HAP-1 (cell line): ENCODE results near the gene LIPC.

Source experiments
- DNase-seq, 2 experiments: peaks; one replicate each; pipeline ENCODE4 v3.0.0-alpha.2; 2016 to 2020; ENCODE audit warnings: low spot score in 2 of 2
- H3K27me3 ChIP-seq: fragments of 250-450 bp; sonication (Bioruptor Pico); 2 replicates; pipeline ENCODE4 v1.5.1; 2020; ENCODE audit warnings: low read depth, mild to moderate bottlenecking, moderate library complexity
- H3K36me3 ChIP-seq: fragments of 250-450 bp; sonication (Bioruptor Pico); replicated peaks from 2 replicates; pipeline ENCODE4 v1.5.1; 2020; ENCODE audit warnings: mild to moderate bottlenecking
- H3K4me1 ChIP-seq: fragments of 250-450 bp; sonication (Bioruptor Pico); 2 replicates; pipeline ENCODE4 v1.5.1; 2020; ENCODE audit warnings: mild to moderate bottlenecking
- H3K4me3 ChIP-seq: fragments of 250-450 bp; sonication (Bioruptor Pico); 2 replicates; pipeline ENCODE4 v1.5.1; 2020; ENCODE audit warnings: mild to moderate bottlenecking, moderate library complexity
- H3K9me3 ChIP-seq: fragments of 250-450 bp; sonication (Bioruptor Pico); 2 replicates; pipeline ENCODE4 v1.5.1; 2020; ENCODE audit warnings: mild to moderate bottlenecking, moderate library complexity
- in situ Hi-C: fragments of 300-500 bp; cut with MboI; formaldehyde crosslinking; loops from 3 replicates; pipeline ENCODE4 v1.14.3; 2020; ENCODE audit warnings: low sequenced_read_pairs, inconsistent platforms, mixed read lengths

The LIPC gene

GRCh38 chr15:58566029-58566428 is 134.2 kb downstream of the LIPC start:
- H3K36me3 ChIP-seq, result no peaks in the 10 kb centered on the region
- H3K4me1 ChIP-seq, result peaks cover 6% of the 10 kb centered on the region; the same call in 1 of the 2 replicates
- no peaks in the 10 kb centered on the region for H3K9me3 ChIP-seq
- in situ Hi-C loops, result no loop called here
- H3K4me3 ChIP-seq, result no peak overlapping the region
- H3K27me3 ChIP-seq, result no peaks in the 10 kb centered on the region
- no peak for DNase-seq

GRCh38 chr15:58568157-58568571 is 136.4 kb downstream of the LIPC start:
- in situ Hi-C loops, result no loop called here
- Histone ChIP-seq H3K27me3 (no peaks in the 10 kb centered on the region), H3K9me3 (no peaks in the 10 kb centered on the region), H3K36me3 (no peaks in the 10 kb centered on the region), H3K4me3 (no peak overlapping the region), H3K4me1 (peaks cover 6% of the 10 kb centered on the region; the same call in 1 of the 2 replicates)
- DNase-seq, result peak in 1 of 2 experiments; percentile 32

- H3K36me3 ChIP-seq, result no peaks in the 10 kb centered on the region
- no peak for DNase-seq
- no peaks in the 10 kb centered on the region for H3K9me3 ChIP-seq
- in situ Hi-C loops, result no loop called here
- no peaks in the 10 kb centered on the region for H3K27me3 ChIP-seq
- H3K4me3 ChIP-seq, result no peak overlapping the region
- H3K4me1 ChIP-seq, result peaks cover 6% of the 10 kb centered on the region; the same call in 1 of the 2 replicates
These were observed 137.7 kb downstream of the LIPC start for GRCh38 chr15:58569455-58569854.

DNA sequence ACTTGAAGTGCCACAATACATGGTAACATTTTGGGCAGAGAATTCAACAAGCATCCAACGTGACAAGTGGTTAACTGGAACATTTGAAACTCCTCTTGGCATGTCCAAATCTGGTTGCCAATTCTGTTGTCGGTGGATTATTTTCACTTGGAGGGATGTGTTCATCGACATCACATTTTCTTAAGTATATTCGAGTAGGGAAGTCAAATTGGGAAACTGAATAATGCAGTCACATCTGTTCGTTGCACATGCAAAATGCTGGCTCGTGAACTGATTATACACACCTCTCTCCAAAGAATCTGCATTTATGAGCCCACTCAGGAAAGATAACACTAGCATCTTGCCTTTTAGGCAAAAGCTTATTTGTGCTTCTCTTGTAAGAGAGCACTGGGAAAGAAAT is 139.7 kb downstream of the LIPC start:
- Histone ChIP-seq H3K4me3 (no peak overlapping the region), H3K4me1 (peaks cover 6% of the 10 kb centered on the region; the same call in 1 of the 2 replicates), H3K36me3 (no peaks in the 10 kb centered on the region), H3K27me3 (no peaks in the 10 kb centered on the region), H3K9me3 (no peaks in the 10 kb centered on the region)
- DNase-seq, result no peak
- in situ Hi-C loops, result no loop called here

DNA sequence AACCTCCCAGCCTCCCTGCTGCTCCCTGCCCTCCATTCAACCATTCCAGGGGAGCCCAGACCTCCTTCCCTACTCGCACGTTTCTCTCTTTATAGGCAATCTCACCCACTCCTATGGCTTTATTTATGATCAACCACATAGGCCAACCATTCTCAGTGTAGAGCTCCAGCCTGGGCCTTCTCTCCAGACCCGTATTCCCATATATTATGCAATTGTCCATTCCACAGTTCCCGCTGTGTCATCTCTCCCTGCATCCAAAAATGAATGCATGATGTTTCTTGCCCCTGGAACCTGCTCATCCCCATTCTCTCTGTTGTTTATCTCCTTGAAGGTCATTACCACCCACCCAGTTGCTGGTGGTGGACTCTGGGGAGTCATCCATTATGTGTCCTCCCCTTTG is 140.7 kb downstream of the LIPC start:
- no peak for DNase-seq
- H3K4me1 ChIP-seq, result peaks cover 6% of the 10 kb centered on the region; the same call in 1 of the 2 replicates
- H3K36me3 ChIP-seq, result no peaks in the 10 kb centered on the region
- no peaks in the 10 kb centered on the region for H3K9me3 ChIP-seq
- in situ Hi-C loops, result no loop called here
- H3K4me3 ChIP-seq, result no peak overlapping the region
- H3K27me3 ChIP-seq, result no peaks in the 10 kb centered on the region

- no peaks in the 10 kb centered on the region for H3K9me3 ChIP-seq
- no peak overlapping the region for H3K4me3 ChIP-seq
- H3K4me1 ChIP-seq, result peaks cover 6% of the 10 kb centered on the region; the same call in 1 of the 2 replicates
- in situ Hi-C loops, result no loop called here
- DNase-seq, result no peak
- no peaks in the 10 kb centered on the region for H3K27me3 ChIP-seq
- no peaks in the 10 kb centered on the region for H3K36me3 ChIP-seq
These were observed 141.5 kb downstream of the LIPC start for GRCh38 chr15:58573270-58573669.

- in situ Hi-C loops, result no loop called here
These were observed 142.8 kb downstream of the LIPC start for GRCh38 chr15:58574631-58575030.

GRCh38 chr15:58575045-58575786 is 143.4 kb downstream of the LIPC start:
- Histone ChIP-seq H3K36me3 (no peaks in the 10 kb centered on the region), H3K27me3 (no peaks in the 10 kb centered on the region), H3K4me1 (peaks cover 1% of the 10 kb centered on the region; the same call in 1 of the 2 replicates), H3K4me3 (no peak overlapping the region), H3K9me3 (no peaks in the 10 kb centered on the region)
- in situ Hi-C loops, result no loop called here
- DNase-seq, result no peak

More at GRCh38 chr15:58574631-58575030, 142.8 kb downstream of the LIPC start:
- H3K36me3 ChIP-seq, result no peaks in the 10 kb centered on the region
- DNase-seq, result no peak
- no peaks in the 10 kb centered on the region for H3K9me3 ChIP-seq
- no peak overlapping the region for H3K4me3 ChIP-seq
- no peaks in the 10 kb centered on the region for H3K27me3 ChIP-seq
- H3K4me1 ChIP-seq, result peaks cover 6% of the 10 kb centered on the region; the same call in 1 of the 2 replicates

DNA sequence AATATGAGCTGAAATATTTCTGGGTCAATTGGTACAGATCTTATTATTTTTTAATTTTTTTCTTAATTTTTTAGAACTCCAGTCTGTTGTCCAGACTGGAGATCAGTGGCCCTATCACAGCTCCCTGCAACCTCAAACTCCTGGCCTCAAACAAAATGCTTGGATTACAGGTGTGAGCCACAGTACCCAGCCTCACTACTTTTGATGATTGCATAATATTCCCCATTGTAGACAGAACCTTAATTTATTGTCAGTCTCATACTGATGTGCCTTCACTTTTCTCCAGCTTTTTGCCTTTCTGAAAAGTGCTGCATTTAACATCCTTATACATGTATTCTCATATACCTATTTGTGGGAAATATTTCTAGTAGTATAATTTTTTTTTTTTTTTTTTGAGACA is 144.9 kb downstream of the LIPC start:
- in situ Hi-C loops, result no loop called here
- Histone ChIP-seq H3K9me3 (no peaks in the 10 kb centered on the region), H3K27me3 (no peaks in the 10 kb centered on the region), H3K36me3 (no peaks in the 10 kb centered on the region), H3K4me3 (no peak overlapping the region), H3K4me1 (no peaks in the 10 kb centered on the region)
- DNase-seq, result no peak

- in situ Hi-C loops, result no loop called here
- no peaks in the 10 kb centered on the region for H3K27me3 ChIP-seq
- DNase-seq, result no peak
- no peaks in the 10 kb centered on the region for H3K36me3 ChIP-seq
- no peak overlapping the region for H3K4me3 ChIP-seq
- H3K4me1 ChIP-seq, result peaks cover 4% of the 10 kb centered on the region; the same call in 1 of the 2 replicates
- H3K9me3 ChIP-seq, result no peaks in the 10 kb centered on the region
These were observed 150.4 kb downstream of the LIPC start for GRCh38 chr15:58582160-58582559.

DNA sequence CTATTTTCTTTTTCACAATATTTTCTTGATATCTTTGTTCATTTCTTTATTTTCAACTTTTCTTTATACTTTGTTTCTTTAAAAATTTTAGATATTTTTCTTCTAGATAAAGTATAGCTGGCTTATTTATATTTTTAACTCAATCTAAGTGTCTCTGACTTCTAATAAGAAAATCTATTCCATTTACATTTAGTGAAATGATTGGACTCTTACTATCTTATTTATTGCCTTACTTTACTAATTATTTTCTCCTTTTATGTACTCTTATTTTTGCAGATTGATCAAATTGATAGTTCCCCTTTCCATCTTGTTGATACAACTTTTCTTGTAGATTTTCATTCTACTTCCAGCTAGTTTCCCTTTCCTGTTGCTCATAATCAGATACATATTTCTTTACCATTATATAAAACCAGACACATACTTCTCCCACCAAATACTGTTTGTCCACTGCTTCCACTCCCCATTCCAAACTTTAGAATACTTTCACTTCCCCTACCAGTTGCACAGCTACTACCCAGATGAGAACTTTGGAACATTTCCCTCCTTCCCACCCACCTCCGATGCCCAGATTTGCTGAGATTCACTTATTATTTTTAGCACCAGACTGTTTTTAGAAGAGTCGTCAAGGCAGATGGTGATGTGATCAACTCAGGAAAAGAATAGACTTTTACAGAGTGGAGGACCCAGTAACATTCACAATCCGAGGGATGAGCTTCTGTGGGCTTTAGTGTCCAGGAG is 151.5 kb downstream of the LIPC start:
- in situ Hi-C loops, result no loop called here
- no peaks in the 10 kb centered on the region for H3K9me3 ChIP-seq
- no peaks in the 10 kb centered on the region for H3K36me3 ChIP-seq
- peaks cover 4% of the 10 kb centered on the region; the same call in 1 of the 2 replicates for H3K4me1 ChIP-seq
- H3K4me3 ChIP-seq, result no peak overlapping the region
- no peaks in the 10 kb centered on the region for H3K27me3 ChIP-seq
- no peak for DNase-seq

DNA sequence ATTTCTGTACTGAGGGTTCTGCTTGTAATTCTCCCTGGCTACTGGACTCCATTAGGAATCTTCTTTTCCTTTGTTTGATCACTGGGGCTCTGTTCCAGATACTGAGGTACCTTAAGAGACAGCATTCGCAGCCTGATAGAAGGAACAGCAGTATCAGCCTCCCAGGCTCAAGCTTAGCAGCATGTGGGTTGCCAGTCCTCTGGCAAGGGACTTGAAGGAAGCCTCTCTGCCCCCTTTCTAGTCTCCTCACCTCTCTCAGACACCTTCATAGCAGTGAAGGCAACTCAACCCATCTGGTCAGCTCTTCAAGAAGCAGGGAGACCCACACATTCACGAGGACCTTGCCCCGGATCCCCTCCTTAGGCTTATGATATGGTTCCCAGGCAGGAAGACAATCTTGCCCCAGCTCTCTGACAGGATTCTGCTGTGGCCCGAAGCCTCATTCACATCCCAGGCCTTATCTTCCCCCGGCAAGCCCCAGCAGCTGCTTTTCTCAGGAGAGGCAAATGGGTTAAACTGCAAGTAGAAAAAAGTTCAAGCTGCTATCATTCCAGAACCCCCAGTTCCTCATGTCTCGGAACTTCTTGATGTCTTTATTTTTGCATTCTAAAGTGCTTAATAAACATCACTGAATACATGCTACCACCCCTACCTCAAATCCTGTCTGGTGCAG is 153.1 kb downstream of the LIPC start:
- Histone ChIP-seq H3K9me3 (no peaks in the 10 kb centered on the region), H3K36me3 (no peaks in the 10 kb centered on the region), H3K4me1 (peaks cover 4% of the 10 kb centered on the region; the same call in 1 of the 2 replicates), H3K4me3 (no peak overlapping the region), H3K27me3 (no peaks in the 10 kb centered on the region)
- DNase-seq, result no peak
- in situ Hi-C loops, result no loop called here

DNA sequence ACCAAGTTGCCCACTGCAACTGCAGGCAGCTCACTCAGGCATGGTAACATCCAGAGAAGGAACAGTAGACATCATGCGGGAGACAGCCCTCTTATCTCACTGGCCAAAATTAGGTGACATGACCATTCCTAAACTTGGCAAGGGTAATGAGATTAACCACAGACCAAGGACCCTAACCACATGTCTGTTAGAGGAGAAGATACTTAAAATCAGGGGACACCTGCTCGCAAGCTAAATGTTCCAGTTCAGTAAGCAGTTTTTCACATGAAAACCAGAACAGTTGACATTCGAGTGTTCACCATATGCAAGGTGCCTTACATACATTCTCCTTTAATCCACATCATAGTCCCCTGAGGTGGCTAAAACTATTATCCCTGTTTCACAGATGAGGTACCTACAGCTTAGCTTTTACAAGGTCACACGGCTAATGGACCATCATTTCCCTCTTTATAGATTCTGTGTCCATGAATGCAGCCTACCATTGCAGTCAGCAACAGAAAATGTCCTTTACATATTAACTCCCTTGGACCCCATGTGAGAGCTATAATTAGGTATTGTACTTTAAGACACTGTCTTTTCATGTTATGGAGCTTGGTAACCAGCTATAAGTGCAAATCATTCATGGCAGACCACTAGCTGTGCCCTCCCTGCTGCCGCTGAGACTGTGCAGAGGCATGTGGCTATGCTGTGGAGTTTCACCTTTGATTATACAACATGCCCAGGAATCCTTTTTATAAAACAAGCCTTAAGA is 154.1 kb downstream of the LIPC start:
- Histone ChIP-seq H3K27me3 (no peaks in the 10 kb centered on the region), H3K9me3 (no peaks in the 10 kb centered on the region), H3K4me3 (no peak overlapping the region), H3K36me3 (no peaks in the 10 kb centered on the region), H3K4me1 (peaks cover 4% of the 10 kb centered on the region; the same call in 1 of the 2 replicates)
- DNase-seq, result no peak
- in situ Hi-C loops, result no loop called here
